SK-N-MC (cell line): ENCODE data around the gene LMAN1.

Source experiments
- DNase-seq: peaks from one replicate; pipeline ENCODE4 v3.0.0-alpha.2; 2011; ENCODE audit warnings: low read depth, low spot score
- H3K27ac ChIP-seq: fragments of 200-600 bp; sonication (generic); 2 replicates; pipeline ENCODE4 v1.5.1; 2016; ENCODE audit warnings: mixed run types
- H3K36me3 ChIP-seq: fragments of 200-600 bp; sonication (generic); 2 replicates; pipeline ENCODE4 v1.6.1; 2017; ENCODE audit warnings: antibody characterized with exemption, low read length, mixed read lengths; ENCODE audit not compliant: insufficient read depth
- H3K4me3 ChIP-seq: fragments of 200-600 bp; sonication (generic); 2 replicates; pipeline ENCODE4 v1.5.1; 2016
- H3K9ac ChIP-seq: fragments of 200-600 bp; sonication (generic); 2 replicates; pipeline ENCODE4 v1.8.0; 2017; ENCODE audit warnings: mixed run types, mixed read lengths; ENCODE audit not compliant: insufficient read length
- H3K9me3 ChIP-seq: fragments of 200-600 bp; sonication (generic); 2 replicates; pipeline ENCODE4 v1.6.1; 2017; ENCODE audit warnings: low read depth, mild to moderate bottlenecking, antibody characterized with exemption, low read length, moderate library complexity, mixed read lengths
- EZH2 ChIP-seq: fragments of 200-600 bp; sonication (generic); IDR thresholded peaks from one replicate; pipeline ENCODE4 v1.6.1; 2017; ENCODE audit warnings: antibody characterized with exemption
- FOXP2 ChIP-seq: optimal IDR thresholded peaks from 2 replicates; pipeline ENCODE3; 2011; ENCODE audit warnings: mild to moderate bottlenecking, moderate library complexity; ENCODE audit not compliant: insufficient read depth; ENCODE audit errors: extremely low read length, control extremely low read depth
- POLR2AphosphoS5 ChIP-seq: IDR thresholded peaks from 2 replicates; pipeline ENCODE4 v1.6.1; 2012; ENCODE audit warnings: mild to moderate bottlenecking, low read depth, low read length, borderline replicate concordance

LMAN1 gene, protein sequence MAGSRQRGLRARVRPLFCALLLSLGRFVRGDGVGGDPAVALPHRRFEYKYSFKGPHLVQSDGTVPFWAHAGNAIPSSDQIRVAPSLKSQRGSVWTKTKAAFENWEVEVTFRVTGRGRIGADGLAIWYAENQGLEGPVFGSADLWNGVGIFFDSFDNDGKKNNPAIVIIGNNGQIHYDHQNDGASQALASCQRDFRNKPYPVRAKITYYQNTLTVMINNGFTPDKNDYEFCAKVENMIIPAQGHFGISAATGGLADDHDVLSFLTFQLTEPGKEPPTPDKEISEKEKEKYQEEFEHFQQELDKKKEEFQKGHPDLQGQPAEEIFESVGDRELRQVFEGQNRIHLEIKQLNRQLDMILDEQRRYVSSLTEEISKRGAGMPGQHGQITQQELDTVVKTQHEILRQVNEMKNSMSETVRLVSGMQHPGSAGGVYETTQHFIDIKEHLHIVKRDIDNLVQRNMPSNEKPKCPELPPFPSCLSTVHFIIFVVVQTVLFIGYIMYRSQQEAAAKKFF

DNA sequence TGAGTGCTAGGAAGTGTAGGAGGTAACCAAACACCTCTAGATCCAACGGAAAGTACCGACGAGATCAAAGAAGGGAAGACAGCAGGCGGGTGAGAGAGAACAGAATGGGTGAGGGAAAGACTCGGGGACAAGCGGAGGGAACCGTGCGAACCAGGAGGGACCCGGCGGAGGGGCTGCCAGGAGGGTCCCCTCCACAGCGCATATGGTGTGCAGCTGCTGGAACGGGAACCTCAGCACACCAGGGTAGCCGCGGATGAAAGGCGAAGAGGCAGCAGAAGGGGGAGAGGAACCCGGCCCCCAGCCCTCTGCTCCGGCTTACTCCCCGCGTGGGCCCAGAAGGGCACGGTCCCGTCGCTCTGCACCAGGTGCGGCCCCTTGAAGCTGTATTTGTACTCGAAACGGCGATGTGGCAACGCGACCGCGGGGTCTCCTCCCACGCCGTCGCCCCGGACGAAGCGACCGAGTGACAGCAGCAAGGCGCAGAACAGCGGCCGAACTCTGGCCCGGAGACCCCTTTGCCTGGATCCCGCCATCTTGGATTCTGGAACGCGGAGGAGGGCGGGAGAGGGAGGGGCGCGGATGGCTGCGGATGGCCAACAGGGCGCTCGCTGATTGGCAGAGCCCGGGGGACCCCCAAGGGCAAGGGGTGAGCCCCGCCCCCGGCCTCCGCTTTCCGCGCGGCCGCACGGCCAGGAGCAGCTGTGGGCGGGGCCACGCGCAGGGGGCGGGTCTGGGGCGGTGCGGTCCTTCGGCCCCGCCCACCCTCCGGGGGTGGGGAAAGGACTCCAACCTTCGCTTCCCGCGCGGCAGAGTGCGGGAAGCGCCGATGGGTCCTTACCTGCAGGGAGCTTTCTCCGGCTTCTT, at the start of gene LMAN1:
TSS of gene LMAN1 (minus strand) at position 554 of the 864 bp plus-strand sequence. CDS start at position 533, 21 bp downstream.
- Histone ChIP-seq H3K9ac (peak within 1 kb of the TSS; percentile 88), H3K4me3 (peak within 1 kb of the TSS; percentile 92), H3K27ac (peak within 1 kb of the TSS; percentile 31; the same call in 1 of the 2 replicates), H3K9me3 (no peaks in the 10 kb centered on the region), H3K36me3 (peaks cover 31% of the 10 kb centered on the region)
- TF ChIP-seq EZH2 = no peak
- TF ChIP-seq FOXP2 = peak; percentile 26
- TF ChIP-seq POLR2AphosphoS5 = peak; percentile 87
- DNase-seq = peak; percentile 58

DNA sequence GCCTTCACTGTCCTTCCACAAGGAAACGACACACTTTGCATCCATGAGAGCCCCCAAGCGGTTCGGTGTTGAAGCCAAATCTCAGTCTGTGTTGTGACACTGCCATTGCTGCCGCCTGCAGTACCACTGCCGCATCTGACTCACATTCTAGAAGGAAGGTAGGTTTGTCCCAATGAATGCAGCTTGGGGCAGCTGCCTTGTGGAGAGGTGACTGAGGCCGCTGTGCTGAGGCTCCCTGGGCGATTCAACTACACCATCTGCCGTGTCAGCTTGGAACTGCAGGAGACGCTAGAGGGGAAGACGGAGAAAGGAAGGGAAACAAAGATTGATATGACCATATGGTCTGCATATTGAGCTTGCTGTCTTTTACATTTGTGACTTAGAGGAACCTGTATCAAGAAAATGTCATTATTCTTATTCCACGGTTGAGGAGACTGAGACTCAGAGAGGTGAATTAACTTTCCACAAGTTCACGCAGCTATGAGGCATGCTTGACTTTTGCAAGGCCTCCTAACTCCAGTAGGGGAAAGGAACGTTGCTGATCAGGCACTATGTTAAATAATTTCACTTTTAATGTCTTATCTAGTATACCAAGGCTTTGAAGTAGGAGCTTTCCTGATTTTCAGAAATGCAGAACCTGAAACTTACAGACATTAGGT, 43.5 kb upstream of the LMAN1 start:
- no peaks in the 10 kb centered on the region for H3K36me3 ChIP-seq
- H3K27ac ChIP-seq = peak overlapping the region; percentile 54
- no peaks in the 10 kb centered on the region for H3K9me3 ChIP-seq
- TF ChIP-seq EZH2 = no peak
- peak; percentile 48 for TF ChIP-seq FOXP2
- peak overlapping the region; percentile 13; the same call in 1 of the 2 replicates for H3K4me3 ChIP-seq
- H3K9ac ChIP-seq = peak overlapping the region; percentile 7
- DNase-seq = peak; percentile 63

DNA sequence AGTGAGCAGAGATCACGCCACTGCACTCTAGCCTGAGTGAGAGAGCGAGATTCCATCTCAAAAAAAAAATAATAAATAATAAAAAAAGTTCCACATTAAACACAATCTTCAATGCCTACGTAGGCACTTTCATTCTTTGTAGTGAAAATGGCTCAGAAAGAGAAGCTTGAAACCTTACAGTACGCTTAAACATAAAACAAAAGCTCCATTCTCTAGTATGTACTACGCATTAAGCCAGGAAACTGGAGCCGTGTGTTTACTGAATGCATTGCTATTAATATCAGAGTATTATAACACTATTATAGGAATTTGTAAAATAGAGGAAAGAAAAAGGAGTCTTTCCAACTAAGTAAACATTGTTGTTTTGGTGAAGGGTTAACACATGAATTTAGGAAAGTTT, 41.3 kb upstream of the LMAN1 start:
- H3K27ac ChIP-seq = no peak overlapping the region
- no peak for DNase-seq
- H3K9ac ChIP-seq = no peak overlapping the region
- TF ChIP-seq EZH2 = no peak
- no peak for TF ChIP-seq FOXP2
- no peak for TF ChIP-seq POLR2AphosphoS5
- H3K4me3 ChIP-seq = no peak overlapping the region
- H3K36me3 ChIP-seq = no peaks in the 10 kb centered on the region
- H3K9me3 ChIP-seq = no peaks in the 10 kb centered on the region

DNA sequence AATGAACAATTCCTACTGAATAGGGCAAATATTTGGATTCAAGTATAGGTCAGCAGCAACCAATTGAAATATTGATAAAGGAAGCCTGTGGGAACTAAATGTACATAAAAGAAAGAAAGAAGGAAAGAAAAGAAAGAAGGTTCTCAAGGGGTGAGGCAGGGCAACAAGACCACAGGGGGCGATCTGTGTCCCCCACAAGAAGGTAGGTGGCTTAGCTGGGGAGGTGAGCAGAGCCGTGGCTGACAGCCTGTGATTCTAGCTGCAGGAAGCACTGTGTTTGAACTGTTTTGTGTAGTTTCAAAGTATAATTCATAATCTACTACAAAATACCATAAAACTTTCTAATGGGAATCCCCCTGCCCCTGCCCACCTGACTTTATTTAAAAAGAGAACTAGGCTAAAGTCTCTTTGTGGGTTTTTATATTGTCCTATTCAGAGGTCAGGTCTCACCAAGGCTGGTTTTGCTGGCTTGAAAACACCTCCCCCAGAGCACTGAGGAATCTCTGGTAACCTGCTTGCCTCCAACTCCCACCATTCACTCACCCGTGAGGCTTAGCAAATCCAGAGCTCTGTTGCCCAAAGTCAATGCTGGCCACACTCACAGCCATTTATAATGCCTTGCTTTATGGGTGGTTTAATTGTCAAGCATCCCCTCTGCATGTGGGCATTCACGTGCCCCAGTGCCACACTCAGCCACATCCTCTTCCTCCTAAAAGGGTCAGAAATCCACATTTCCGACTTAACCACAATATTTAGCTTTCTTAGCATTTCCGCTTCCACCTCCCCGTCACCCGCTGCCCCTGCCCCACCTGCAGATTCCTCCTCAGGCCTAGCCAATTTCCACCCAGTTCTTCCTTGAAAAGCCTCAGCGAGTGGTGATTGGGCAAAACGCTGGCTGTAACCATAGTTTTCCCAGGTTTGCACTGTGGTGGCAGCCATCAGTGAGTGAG, 36.4 kb upstream of the LMAN1 start:
- Histone ChIP-seq H3K4me3 (no peak overlapping the region), H3K36me3 (no peaks in the 10 kb centered on the region), H3K27ac (no peak overlapping the region), H3K9me3 (no peaks in the 10 kb centered on the region), H3K9ac (no peak overlapping the region)
- DNase-seq = no peak
- TF ChIP-seq EZH2 = no peak
- no peak for TF ChIP-seq FOXP2
- no peak for TF ChIP-seq POLR2AphosphoS5

DNA sequence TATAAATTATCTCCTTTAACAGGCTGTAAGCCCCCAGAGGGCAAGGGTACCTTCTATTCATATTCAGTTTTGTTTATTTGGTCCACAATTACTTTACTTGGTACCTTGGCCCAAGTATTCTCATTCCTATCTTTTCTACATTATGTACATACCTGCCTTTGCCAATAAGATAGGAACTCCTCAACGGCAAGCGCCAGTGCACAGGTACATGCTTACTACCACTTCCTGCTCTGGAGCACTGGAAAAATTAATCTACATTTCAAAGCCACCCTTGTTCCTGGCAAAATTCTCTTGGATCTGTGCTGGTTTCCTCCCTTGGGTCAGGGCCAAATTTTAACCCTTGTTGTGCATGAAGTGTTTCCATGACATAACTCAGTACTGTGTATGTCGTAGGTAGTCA, 34.3 kb upstream of the LMAN1 start:
- DNase-seq = no peak
- H3K36me3 ChIP-seq = no peaks in the 10 kb centered on the region
- no peaks in the 10 kb centered on the region for H3K9me3 ChIP-seq
- H3K4me3 ChIP-seq = no peak overlapping the region
- H3K27ac ChIP-seq = no peak overlapping the region
- H3K9ac ChIP-seq = no peak overlapping the region
- TF ChIP-seq EZH2 = no peak
- TF ChIP-seq FOXP2 = no peak
- no peak for TF ChIP-seq POLR2AphosphoS5

DNA sequence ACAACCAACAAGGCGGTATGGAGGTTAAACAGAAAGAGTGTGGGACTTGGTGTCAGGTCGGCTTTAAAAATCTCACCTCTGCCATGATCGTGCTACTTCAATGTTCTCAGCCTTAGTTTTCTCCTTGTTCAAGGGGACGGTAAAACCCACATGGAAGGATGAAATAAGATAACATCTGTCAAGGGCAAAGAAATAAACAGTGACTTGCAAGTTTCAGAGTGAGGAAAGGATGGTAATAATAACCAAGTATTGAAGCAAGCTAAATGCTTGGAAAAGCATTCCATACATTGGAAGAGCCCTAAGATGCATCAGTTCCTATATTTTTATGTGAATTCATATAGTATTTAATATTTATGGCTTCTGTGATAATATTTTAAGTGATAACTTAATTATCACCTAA, 29.8 kb upstream of the LMAN1 start:
- TF ChIP-seq EZH2 (no peak), POLR2AphosphoS5 (no peak), FOXP2 (no peak)
- no peaks in the 10 kb centered on the region for H3K9me3 ChIP-seq
- H3K9ac ChIP-seq = no peak overlapping the region
- H3K36me3 ChIP-seq = no peaks in the 10 kb centered on the region
- no peak for DNase-seq
- H3K4me3 ChIP-seq = no peak overlapping the region
- H3K27ac ChIP-seq = peak overlapping the region; percentile 69; the same call in 1 of the 2 replicates

DNA sequence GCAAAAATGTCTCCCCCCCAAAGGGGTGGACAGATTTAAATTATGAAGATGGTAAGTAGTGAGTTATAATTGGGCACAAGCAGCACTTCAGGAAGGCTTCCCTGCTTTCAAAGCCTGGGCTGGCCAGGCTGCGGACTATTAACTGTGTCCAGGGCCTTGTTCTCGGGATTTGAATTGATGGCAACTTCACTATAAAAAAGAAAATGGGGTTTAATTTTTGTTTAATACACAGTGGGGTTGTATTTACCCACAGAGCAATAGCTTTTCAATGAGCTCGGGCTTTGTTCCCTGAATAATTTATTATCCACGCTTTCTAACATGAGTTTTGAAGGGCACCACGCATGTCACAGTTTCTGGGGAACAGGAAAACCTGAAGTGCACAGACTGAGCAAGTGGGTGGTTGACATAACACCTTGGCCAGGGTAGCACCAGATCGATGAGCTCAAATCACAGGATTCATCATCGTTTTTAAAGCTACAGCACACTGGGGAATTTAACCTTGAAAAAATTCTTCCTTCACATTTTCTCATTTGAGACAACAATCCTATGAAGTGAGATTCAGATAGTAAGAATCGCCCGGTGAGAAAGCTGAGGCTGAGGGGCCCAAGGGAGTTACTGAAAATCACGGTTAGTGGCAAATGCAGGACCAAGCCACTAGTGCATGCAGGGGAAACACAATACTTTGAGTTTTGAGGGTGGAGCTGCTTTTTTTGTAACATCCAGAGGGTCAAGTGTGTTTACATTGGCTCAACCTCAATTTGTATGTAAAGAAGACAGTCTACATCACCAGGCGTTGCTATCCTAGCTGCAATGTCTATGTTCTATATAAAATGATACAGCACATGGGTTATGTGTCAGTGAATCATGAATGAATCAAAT, 28.9 kb upstream of the LMAN1 start:
- TF ChIP-seq EZH2 = no peak
- no peak for TF ChIP-seq POLR2AphosphoS5
- TF ChIP-seq FOXP2 = no peak
- no peaks in the 10 kb centered on the region for H3K36me3 ChIP-seq
- no peaks in the 10 kb centered on the region for H3K9me3 ChIP-seq
- no peak for DNase-seq
- H3K9ac ChIP-seq = no peak overlapping the region
- H3K27ac ChIP-seq = peak overlapping the region; percentile 69; the same call in 1 of the 2 replicates
- H3K4me3 ChIP-seq = no peak overlapping the region
